Glutamatergic neuron (in vitro differentiated cells): ENCODE results near the gene CHMP6. TPM values are rescaled to one million over a fixed set of nuclear protein-coding genes. Genes with fewer than 3 reads are reported as not detected.
A peak's percentile ranks its signal among the peaks of the same experiment; 100 is the strongest.

Experiments
- DNase-seq: peaks from one replicate; pipeline ENCODE4 v3.0.0; 2022
- H3K27ac Mint-ChIP-seq: one replicate; pipeline ENCODE4 v1.8.0; 2020; ENCODE audit warnings: mild to moderate bottlenecking, mixed read lengths, inconsistent platforms; ENCODE audit not compliant: unreplicated experiment
- H3K27me3 Mint-ChIP-seq: one replicate; pipeline ENCODE4 v1.8.0; 2020; ENCODE audit warnings: mild to moderate bottlenecking, moderate library complexity, mixed read lengths, inconsistent platforms; ENCODE audit not compliant: unreplicated experiment
- H3K36me3 Mint-ChIP-seq: one replicate; pipeline ENCODE4 v1.8.0; 2020; ENCODE audit warnings: mild to moderate bottlenecking, mixed read lengths, inconsistent platforms; ENCODE audit not compliant: unreplicated experiment
- H3K4me1 Mint-ChIP-seq: one replicate; pipeline ENCODE4 v1.8.0; 2020; ENCODE audit warnings: mild to moderate bottlenecking, low read depth, mixed read lengths, inconsistent platforms; ENCODE audit not compliant: unreplicated experiment
- H3K4me3 Mint-ChIP-seq: one replicate; pipeline ENCODE4 v1.8.0; 2020; ENCODE audit warnings: mild to moderate bottlenecking, mixed read lengths, inconsistent platforms; ENCODE audit not compliant: unreplicated experiment
- H3K9me3 Mint-ChIP-seq: one replicate; pipeline ENCODE4 v1.8.0; 2020; ENCODE audit warnings: mild to moderate bottlenecking, moderate library complexity, mixed read lengths, inconsistent platforms; ENCODE audit not compliant: unreplicated experiment
- CTCF ChIP-seq: fragments of 200-600 bp; sonication (generic); IDR thresholded peaks from one replicate; pipeline ENCODE4 v1.5.0; 2021; ENCODE audit not compliant: partially characterized antibody, unreplicated experiment
- total RNA-seq: library from RNA; stranded (reverse); fragmentation: NEBNext Ultra II Directional; extraction: Animal tissue kit (Norgen Biotek cat#: 25700); gene quantifications from one replicate; pipeline ENCODE4 v1.2.1, GENCODE V29; 2021; ENCODE audit not compliant: unreplicated experiment

The CHMP6 gene
- total RNA-seq, 1 donor from 2014 or later, result 24.3 TPM

- Mint-ChIP-seq H3K36me3 (no peaks in the 10 kb centered on the region), H3K9me3 (peaks cover 3% of the 10 kb centered on the region), H3K4me3 (peak overlapping the region; percentile 49), H3K27ac (no peak overlapping the region), H3K4me1 (peaks cover 35% of the 10 kb centered on the region), H3K27me3 (peaks cover 10% of the 10 kb centered on the region)
- DNase-seq, result no peak
- TF ChIP-seq CTCF, result no peak
These were observed 53.3 kb downstream of the CHMP6 start for GRCh38 chr17:81044764-81045589.

- Mint-ChIP-seq H3K27ac (no peak overlapping the region), H3K9me3 (peaks cover 3% of the 10 kb centered on the region), H3K36me3 (no peaks in the 10 kb centered on the region), H3K27me3 (peaks cover 10% of the 10 kb centered on the region), H3K4me3 (no peak overlapping the region), H3K4me1 (peaks cover 41% of the 10 kb centered on the region)
- TF ChIP-seq CTCF, result no peak
- no peak for DNase-seq
These were observed 54.0 kb downstream of the CHMP6 start for GRCh38 chr17:81045590-81046095.

- H3K36me3 Mint-ChIP-seq, result no peaks in the 10 kb centered on the region
- H3K27ac Mint-ChIP-seq, result no peak overlapping the region
- peaks cover 10% of the 10 kb centered on the region for H3K27me3 Mint-ChIP-seq
- no peak overlapping the region for H3K4me3 Mint-ChIP-seq
- H3K9me3 Mint-ChIP-seq, result peaks cover 5% of the 10 kb centered on the region
- peaks cover 47% of the 10 kb centered on the region for H3K4me1 Mint-ChIP-seq
- no peak for TF ChIP-seq CTCF
- no peak for DNase-seq
These were observed 54.6 kb downstream of the CHMP6 start for GRCh38 chr17:81046132-81046769.

GRCh38 chr17:81046770-81047359 lies 55.2 kb downstream of the CHMP6 start:
- no peak overlapping the region for H3K4me3 Mint-ChIP-seq

More at GRCh38 chr17:81046770-81047359, 55.2 kb downstream of the CHMP6 start:
- Mint-ChIP-seq H3K27me3 (peaks cover 10% of the 10 kb centered on the region), H3K36me3 (no peaks in the 10 kb centered on the region), H3K9me3 (peaks cover 3% of the 10 kb centered on the region), H3K27ac (peak overlapping the region; percentile 59), H3K4me1 (peaks cover 47% of the 10 kb centered on the region)
- TF ChIP-seq CTCF, result no peak
- no peak for DNase-seq
